Mucosa of descending colon (tissue), 3 donors: ENCODE measurements around the gene BLCAP. TPM values are rescaled to one million over a fixed set of nuclear protein-coding genes. Genes with fewer than 3 reads are reported as not detected.
"Not testable (repeated sequence)": the region's sequence is repeated elsewhere in the genome, so short reads cannot be mapped to it uniquely, and the experiment has no call there.

Experiments
- ATAC-seq: fragments of 200-7000 bp; cut with Tn5 transposase; one replicate; pipeline ENCODE4 v1.9.1; 2020; ENCODE audit warnings: mild to moderate bottlenecking, moderate library complexity
- DNase-seq, 3 donors: peaks; one replicate each; pipeline ENCODE4 v3.0.0-alpha.2; 2020
- H3K36me3 ChIP-seq: fragments of 200-600 bp; one replicate; pipeline ENCODE4 v1.8.0; 2021; ENCODE audit warnings: low read depth, mild to moderate bottlenecking
- H3K4me1 ChIP-seq: fragments of 200-600 bp; one replicate; pipeline ENCODE4 v1.8.0; 2021; ENCODE audit warnings: low read depth, mild to moderate bottlenecking
- H3K4me3 ChIP-seq: fragments of 200-600 bp; one replicate; pipeline ENCODE4 v1.8.0; 2021; ENCODE audit warnings: mild to moderate bottlenecking
- H3K9me3 ChIP-seq: fragments of 200-600 bp; one replicate; pipeline ENCODE4 v1.8.0; 2021; ENCODE audit warnings: mild to moderate bottlenecking
- CTCF ChIP-seq: fragments of 200-600 bp; IDR thresholded peaks from one replicate; pipeline ENCODE4 v1.8.0; 2022; ENCODE audit warnings: antibody characterized with exemption, mild to moderate bottlenecking
- intact Hi-C, 2 donors: fragments of 100-400 bp; cut with DNase I in 1 of 2; cut with micrococcal nuclease in 1 of 2; formaldehyde crosslinking; loops; one replicate each; pipeline versions ENCODE4 v1.11.0 to v1.11.1; 2022; cut with DNase I, micrococcal nuclease
- total RNA-seq, 3 donors: library from RNA; stranded (reverse); fragmentation: NEBNext Ultra II Directional in 2 of 3; extraction: Animal tissue kit (Norgen Biotek cat#: 25700) in 2 of 3; gene quantifications; one replicate each; pipeline versions ENCODE4 v1.2.1 to v1.2.4, GENCODE V29; 2021 to 2023
- donor health status: DM: no; HTN: no; CAD: no; lungs with moderate emphysema.
- donor health status: DM: no; HTN: no; CAD: no.
- donor health status: DM: no; HTN: yes; CAD: no.

Gene BLCAP
- total RNA-seq, 3 donors from 2014 or later: 87.9 to 110 (median 108) TPM

- Histone ChIP-seq H3K9me3 (no peaks in the 10 kb centered on the region), H3K4me1 (no peaks in the 10 kb centered on the region), H3K4me3 (no peak overlapping the region), H3K36me3 (no peaks in the 10 kb centered on the region)
- no peak for TF ChIP-seq CTCF
- DNase-seq (no peak), ATAC-seq (no peak)
- intact Hi-C loops: loop anchor here in 1 of 2 donors (5.0 to 10.0 kb wide), 2 partner anchors 434 to 662 kb away; no protein-coding TSS in a partner anchor
Measured at GRCh38 chr20:37560629-37561028, 33.0 kb upstream of the BLCAP start.

GRCh38 chr20:37559312-37560027, 31.8 kb upstream of the BLCAP start:
- TF ChIP-seq CTCF: no peak
- intact Hi-C loops: loop anchor here in 1 of 2 donors (5.0 to 10.0 kb wide), 2 partner anchors 435 to 663 kb away; no protein-coding TSS in a partner anchor
- DNase-seq: no peak
- no peaks in the 10 kb centered on the region for H3K9me3 ChIP-seq
- H3K4me1 ChIP-seq: no peaks in the 10 kb centered on the region
- ATAC-seq: no peak
- H3K36me3 ChIP-seq: no peaks in the 10 kb centered on the region
- H3K4me3 ChIP-seq: no peak overlapping the region

- ATAC-seq: no peak
- no peak for TF ChIP-seq CTCF
Measured at GRCh38 chr20:37558779-37559178, 31.1 kb upstream of the BLCAP start.

GRCh38 chr20:37558306-37558705, 30.6 kb upstream of the BLCAP start:
- no peak for TF ChIP-seq CTCF
- DNase-seq (no peak), ATAC-seq (no peak)
- Histone ChIP-seq H3K4me3 (no peak overlapping the region), H3K9me3 (no peaks in the 10 kb centered on the region), H3K4me1 (no peaks in the 10 kb centered on the region), H3K36me3 (no peaks in the 10 kb centered on the region)
- intact Hi-C loops: no loop called here

More at GRCh38 chr20:37558779-37559178, 31.1 kb upstream of the BLCAP start:
- Histone ChIP-seq H3K4me1 (no peaks in the 10 kb centered on the region), H3K9me3 (no peaks in the 10 kb centered on the region), H3K4me3 (no peak overlapping the region), H3K36me3 (no peaks in the 10 kb centered on the region)
- intact Hi-C loops: no loop called here
- DNase-seq: no peak

- intact Hi-C loops: no loop called here
Measured at GRCh38 chr20:37556538-37556937, 28.9 kb upstream of the BLCAP start.

GRCh38 chr20:37554721-37555298, 27.1 kb upstream of the BLCAP start:
- H3K9me3 ChIP-seq, H3K4me1 ChIP-seq, DNase-seq, H3K36me3 ChIP-seq, intact Hi-C loops, ATAC-seq, H3K4me3 ChIP-seq: not testable (repeated sequence)

More at GRCh38 chr20:37556538-37556937, 28.9 kb upstream of the BLCAP start:
- DNase-seq: no peak
- no peak for TF ChIP-seq CTCF
- Histone ChIP-seq H3K4me3 (no peak overlapping the region), H3K4me1 (no peaks in the 10 kb centered on the region), H3K36me3 (no peaks in the 10 kb centered on the region), H3K9me3 (no peaks in the 10 kb centered on the region)
- ATAC-seq: no peak
